Activated naive CD8-positive, alpha-beta T cell (primary cell): ENCODE measurements around the gene S100B.

ENCODE experiments used
- H3K27ac Mint-ChIP-seq: one replicate; pipeline ENCODE4 v1.8.0; 2021; ENCODE audit warnings: mixed read lengths
- H3K27me3 Mint-ChIP-seq: one replicate; pipeline ENCODE4 v1.8.0; 2021; ENCODE audit warnings: mixed read lengths
- H3K36me3 Mint-ChIP-seq: one replicate; pipeline ENCODE4 v1.8.0; 2021; ENCODE audit warnings: mixed read lengths
- H3K4me1 Mint-ChIP-seq: one replicate; pipeline ENCODE4 v1.8.0; 2021; ENCODE audit warnings: low read depth, mixed read lengths
- H3K4me3 Mint-ChIP-seq: one replicate; pipeline ENCODE4 v1.8.0; 2021; ENCODE audit warnings: mild to moderate bottlenecking, mixed read lengths
- H3K9me3 Mint-ChIP-seq: one replicate; pipeline ENCODE4 v1.8.0; 2021; ENCODE audit warnings: low read depth, mixed read lengths

The S100B gene

GRCh38 chr21:46618738-46619379 is 14.0 kb upstream of the S100B start:
- H3K27ac Mint-ChIP-seq = no peak overlapping the region
- H3K4me1 Mint-ChIP-seq = peaks cover 75% of the 10 kb centered on the region
- H3K36me3 Mint-ChIP-seq = no peaks in the 10 kb centered on the region
- peaks cover 7% of the 10 kb centered on the region for H3K9me3 Mint-ChIP-seq
- H3K4me3 Mint-ChIP-seq = no peak overlapping the region
- no peaks in the 10 kb centered on the region for H3K27me3 Mint-ChIP-seq

GRCh38 chr21:46617267-46618051 is 12.6 kb upstream of the S100B start:
- peaks cover 67% of the 10 kb centered on the region for H3K4me1 Mint-ChIP-seq
- H3K36me3 Mint-ChIP-seq = no peaks in the 10 kb centered on the region
- no peak overlapping the region for H3K27ac Mint-ChIP-seq
- H3K9me3 Mint-ChIP-seq = peaks cover 7% of the 10 kb centered on the region
- no peak overlapping the region for H3K4me3 Mint-ChIP-seq
- H3K27me3 Mint-ChIP-seq = no peaks in the 10 kb centered on the region

- Mint-ChIP-seq H3K27ac (no peak overlapping the region), H3K9me3 (peaks cover 7% of the 10 kb centered on the region), H3K27me3 (no peaks in the 10 kb centered on the region), H3K36me3 (no peaks in the 10 kb centered on the region), H3K4me3 (no peak overlapping the region), H3K4me1 (peaks cover 59% of the 10 kb centered on the region)
Measured at GRCh38 chr21:46616656-46617055, 11.8 kb upstream of the S100B start.

GRCh38 chr21:46616050-46616449 is 11.2 kb upstream of the S100B start:
- H3K36me3 Mint-ChIP-seq = no peaks in the 10 kb centered on the region
- H3K4me1 Mint-ChIP-seq = peaks cover 53% of the 10 kb centered on the region
- H3K27ac Mint-ChIP-seq = no peak overlapping the region
- H3K27me3 Mint-ChIP-seq = no peaks in the 10 kb centered on the region
- peaks cover 7% of the 10 kb centered on the region for H3K9me3 Mint-ChIP-seq
- no peak overlapping the region for H3K4me3 Mint-ChIP-seq

GRCh38 chr21:46613391-46613790 is 8.5 kb upstream of the S100B start:
- no peaks in the 10 kb centered on the region for H3K27me3 Mint-ChIP-seq
- H3K4me3 Mint-ChIP-seq = no peak overlapping the region
- peaks cover 4% of the 10 kb centered on the region for H3K36me3 Mint-ChIP-seq
- H3K4me1 Mint-ChIP-seq = peaks cover 43% of the 10 kb centered on the region
- no peaks in the 10 kb centered on the region for H3K9me3 Mint-ChIP-seq
- H3K27ac Mint-ChIP-seq = no peak overlapping the region

GRCh38 chr21:46610018-46610701 is 5.3 kb upstream of the S100B start:
- Mint-ChIP-seq H3K27ac (no peak overlapping the region), H3K36me3 (peaks cover 4% of the 10 kb centered on the region), H3K9me3 (no peaks in the 10 kb centered on the region), H3K4me3 (no peak overlapping the region), H3K27me3 (no peaks in the 10 kb centered on the region), H3K4me1 (peaks cover 52% of the 10 kb centered on the region)

GRCh38 chr21:46608672-46609111 is 3.8 kb upstream of the S100B start:
- H3K4me1 Mint-ChIP-seq = peaks cover 58% of the 10 kb centered on the region
- H3K36me3 Mint-ChIP-seq = peaks cover 4% of the 10 kb centered on the region
- no peak overlapping the region for H3K4me3 Mint-ChIP-seq
- H3K27me3 Mint-ChIP-seq = no peaks in the 10 kb centered on the region
- no peaks in the 10 kb centered on the region for H3K9me3 Mint-ChIP-seq
- no peak overlapping the region for H3K27ac Mint-ChIP-seq

GRCh38 chr21:46607636-46608035 is 2.8 kb upstream of the S100B start:
- Mint-ChIP-seq H3K27ac (no peak overlapping the region), H3K9me3 (no peaks in the 10 kb centered on the region), H3K27me3 (no peaks in the 10 kb centered on the region), H3K4me1 (peaks cover 61% of the 10 kb centered on the region), H3K4me3 (no peak overlapping the region), H3K36me3 (peaks cover 4% of the 10 kb centered on the region)

GRCh38 chr21:46606427-46606813 is 1.5 kb upstream of the S100B start:
- Mint-ChIP-seq H3K4me1 (peaks cover 73% of the 10 kb centered on the region), H3K4me3 (peak overlapping the region; percentile 73), H3K27ac (peak overlapping the region; percentile 87), H3K27me3 (no peaks in the 10 kb centered on the region), H3K9me3 (no peaks in the 10 kb centered on the region), H3K36me3 (peaks cover 4% of the 10 kb centered on the region)

GRCh38 chr21:46605767-46606426 is 1.0 kb upstream of the S100B start:
- Mint-ChIP-seq H3K4me1 (peaks cover 76% of the 10 kb centered on the region), H3K9me3 (no peaks in the 10 kb centered on the region), H3K4me3 (peak overlapping the region; percentile 73), H3K36me3 (peaks cover 4% of the 10 kb centered on the region), H3K27me3 (no peaks in the 10 kb centered on the region), H3K27ac (peak overlapping the region; percentile 87)

- Mint-ChIP-seq H3K4me1 (peaks cover 80% of the 10 kb centered on the region), H3K9me3 (no peaks in the 10 kb centered on the region), H3K36me3 (peaks cover under 1% of the 10 kb centered on the region), H3K4me3 (peak overlapping the region; percentile 84), H3K27ac (peak overlapping the region; percentile 90), H3K27me3 (no peaks in the 10 kb centered on the region)
Measured at GRCh38 chr21:46604329-46604974, 430 bp downstream of the S100B start.

GRCh38 chr21:46603228-46603627 is 1.7 kb downstream of the S100B start:
- no peak overlapping the region for H3K27ac Mint-ChIP-seq
- no peaks in the 10 kb centered on the region for H3K27me3 Mint-ChIP-seq
- peaks cover 81% of the 10 kb centered on the region for H3K4me1 Mint-ChIP-seq
- H3K4me3 Mint-ChIP-seq = peak overlapping the region; percentile 64
- no peaks in the 10 kb centered on the region for H3K9me3 Mint-ChIP-seq
- no peaks in the 10 kb centered on the region for H3K36me3 Mint-ChIP-seq

- H3K9me3 Mint-ChIP-seq = no peaks in the 10 kb centered on the region
- peak overlapping the region; percentile 85 for H3K27ac Mint-ChIP-seq
- H3K4me1 Mint-ChIP-seq = peaks cover 58% of the 10 kb centered on the region
- no peaks in the 10 kb centered on the region for H3K27me3 Mint-ChIP-seq
- H3K4me3 Mint-ChIP-seq = no peak overlapping the region
- H3K36me3 Mint-ChIP-seq = no peaks in the 10 kb centered on the region
Measured at GRCh38 chr21:46600978-46601377, 3.9 kb downstream of the S100B start.

- no peaks in the 10 kb centered on the region for H3K27me3 Mint-ChIP-seq
- no peak overlapping the region for H3K4me3 Mint-ChIP-seq
- no peaks in the 10 kb centered on the region for H3K9me3 Mint-ChIP-seq
- H3K36me3 Mint-ChIP-seq = no peaks in the 10 kb centered on the region
- peak overlapping the region; percentile 83 for H3K27ac Mint-ChIP-seq
- H3K4me1 Mint-ChIP-seq = peaks cover 51% of the 10 kb centered on the region
Measured at GRCh38 chr21:46600305-46600704, 4.6 kb downstream of the S100B start.
